Mammary microvascular endothelial cell (primary cell): ENCODE measurements around the gene LTF. TPM values are rescaled to one million over a fixed set of nuclear protein-coding genes. Genes with fewer than 3 reads are reported as not detected.

Experiments used
- total RNA-seq: library from RNA; depleted of rRNA; stranded (reverse); fragments of >200 nt; gene quantifications from 2 replicates; pipeline ENCODE4 v1.2.3, GENCODE V29; 2015

Gene LTF
- 0.25 and 3.1 TPM in 2 replicates for total RNA-seq

GRCh38 chr3:46464326-46465195 lies at the start of gene LTF:
LTF (minus strand) TSS chr3:46464905; CDS start chr3:46464867, 38 bp downstream.

DNA sequence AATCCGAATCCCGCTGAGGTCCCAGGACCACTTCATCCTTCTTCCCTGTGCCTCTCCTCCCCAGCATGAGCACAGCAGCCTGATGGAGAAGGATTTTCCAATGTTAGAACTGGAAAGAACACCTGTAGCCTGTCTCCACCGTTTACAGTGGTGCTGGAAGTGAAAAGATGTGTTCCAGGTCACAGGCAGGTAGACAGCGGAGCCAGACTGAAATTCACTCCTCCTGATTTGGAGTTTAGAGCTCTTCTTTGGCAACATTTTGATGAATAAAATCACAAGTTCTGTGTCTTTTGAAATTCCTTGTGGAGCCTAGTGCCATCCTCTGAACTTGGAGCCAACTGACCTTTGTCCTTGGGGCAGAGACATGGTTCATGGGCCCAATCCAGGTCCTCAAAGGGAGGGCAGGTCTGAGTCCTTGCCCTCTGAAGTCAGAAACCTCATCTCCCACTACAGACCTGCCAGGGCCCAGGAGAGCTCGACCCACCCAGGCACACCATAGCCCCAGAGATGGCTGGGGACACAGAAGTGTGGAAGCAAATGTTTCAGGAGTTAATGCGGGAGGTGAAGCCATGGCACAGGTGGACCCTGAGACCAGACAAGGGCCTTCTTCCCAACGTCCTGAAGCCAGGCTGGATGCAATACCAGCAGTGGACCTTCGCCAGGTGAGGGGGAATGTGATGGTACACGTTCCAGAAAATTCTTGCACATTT lies 33.0 kb upstream of the LTF start, which contains the start of gene RTP3:
Gene RTP3, plus strand, starts transcription at position 421 of the 710 bp plus-strand sequence. Its CDS starts 87 bp downstream, at position 508.

DNA sequence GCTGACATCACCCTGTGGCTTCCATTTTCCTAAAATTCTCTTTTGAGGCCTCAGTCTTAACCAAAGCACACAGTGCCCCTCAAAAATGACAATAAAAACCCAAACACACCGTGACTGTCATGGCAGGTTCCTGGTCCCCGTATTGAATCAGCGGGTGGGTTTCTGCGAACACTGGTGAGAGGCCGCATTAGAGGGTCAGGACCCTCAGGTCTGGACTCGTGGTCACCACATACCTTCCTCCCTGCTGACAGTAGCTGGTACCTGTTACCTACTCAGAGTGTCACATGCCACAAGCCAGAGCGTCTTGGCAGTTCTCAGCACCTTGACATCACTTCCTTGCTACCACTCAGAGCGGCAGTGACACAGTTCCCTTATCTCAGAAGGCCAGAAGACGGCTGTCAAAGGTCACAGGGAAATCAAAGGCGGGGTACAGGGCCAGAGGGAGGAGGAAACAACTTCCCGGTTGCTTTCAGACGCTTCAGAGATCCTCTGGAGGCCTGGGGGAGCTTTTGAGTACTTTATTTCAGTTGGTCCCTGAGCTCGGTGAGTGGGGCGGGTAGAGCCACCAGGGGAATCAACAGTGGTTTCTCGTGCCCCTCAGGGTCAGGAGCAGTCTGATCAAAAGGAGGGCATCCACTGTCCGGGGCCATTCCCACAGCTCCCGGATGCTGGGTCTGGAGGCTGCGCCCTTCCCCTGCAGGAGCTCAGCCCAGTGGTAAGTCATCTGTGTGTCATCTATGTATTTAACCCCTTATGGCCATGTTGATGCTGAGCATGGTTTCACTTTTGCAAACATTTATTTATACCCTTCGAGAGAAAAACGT lies 57.7 kb downstream of the LTF start, which contains the start of the genes CCR5AS and CCRL2:
Gene CCR5AS, minus strand, starts transcription at position 279 of the 824 bp plus-strand sequence.
Gene CCRL2, plus strand, starts transcription at position 472 of the 824 bp plus-strand sequence. CDS start 821 bp downstream, outside the sequence.

Other genes with a start within 250 kb of the LTF start
- not detected in 2 replicates for gene CCR3, start 222.4 kb downstream of the LTF start, total RNA-seq
- not detected in 2 replicates for gene CCR2, start 110.8 kb downstream of the LTF start, total RNA-seq
- not detected in 2 replicates for gene CCR5, start 94.0 kb downstream of the LTF start, total RNA-seq
- gene CCRL2, start 57.6 kb downstream of the LTF start, total RNA-seq: 13.9 and 14.8 TPM in 2 replicates
- gene RTP3, start 33.1 kb upstream of the LTF start, total RNA-seq: not detected in 2 replicates
- gene LRRC2, start 101.4 kb upstream of the LTF start, total RNA-seq: 0.47 and 0.64 TPM in 2 replicates
- not detected in 2 replicates for gene FAM240A, start 147.6 kb upstream of the LTF start, total RNA-seq
- gene ALS2CL, start 228.8 kb upstream of the LTF start, total RNA-seq: 9.8 and 11.2 TPM in 2 replicates
- gene TMIE, start 236.5 kb upstream of the LTF start, total RNA-seq: 0.15 TPM in 1 of 2 replicates, not detected in the other